ENCODE results near the gene TXK. TPM values are rescaled to one million over a fixed set of nuclear protein-coding genes. Genes with fewer than 3 reads are reported as not detected.

Gene TXK
- total RNA-seq, 1 donor from 2014 or later = 0.36 TPM

GRCh38 chr4:48051078-48051477 is 83.0 kb downstream of the TXK start:
- H3K9me3 Mint-ChIP-seq (ENCODE audit: unreplicated experiment) = no peaks in the 10 kb centered on the region

DNA sequence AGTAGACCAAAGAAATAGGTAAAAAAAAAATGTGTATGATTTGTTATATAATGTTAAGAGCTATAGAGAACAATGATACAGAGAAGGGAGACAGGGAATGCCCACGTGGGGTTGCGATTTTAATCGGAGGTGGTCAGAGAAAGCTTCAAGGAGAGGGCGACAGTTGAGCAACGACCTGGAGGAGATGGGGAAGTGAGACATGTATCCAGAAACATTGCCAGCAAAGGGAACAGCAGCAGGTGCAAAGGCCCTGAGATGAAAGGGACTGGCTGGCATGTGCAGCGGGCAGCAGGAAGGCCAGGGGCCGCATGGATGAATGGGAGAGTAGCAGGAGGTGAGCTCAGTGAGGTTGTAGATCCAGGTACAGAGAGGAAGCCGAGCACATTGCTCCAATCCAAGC is 84.6 kb downstream of the TXK start:
- TF ChIP-seq, protein P1, sequence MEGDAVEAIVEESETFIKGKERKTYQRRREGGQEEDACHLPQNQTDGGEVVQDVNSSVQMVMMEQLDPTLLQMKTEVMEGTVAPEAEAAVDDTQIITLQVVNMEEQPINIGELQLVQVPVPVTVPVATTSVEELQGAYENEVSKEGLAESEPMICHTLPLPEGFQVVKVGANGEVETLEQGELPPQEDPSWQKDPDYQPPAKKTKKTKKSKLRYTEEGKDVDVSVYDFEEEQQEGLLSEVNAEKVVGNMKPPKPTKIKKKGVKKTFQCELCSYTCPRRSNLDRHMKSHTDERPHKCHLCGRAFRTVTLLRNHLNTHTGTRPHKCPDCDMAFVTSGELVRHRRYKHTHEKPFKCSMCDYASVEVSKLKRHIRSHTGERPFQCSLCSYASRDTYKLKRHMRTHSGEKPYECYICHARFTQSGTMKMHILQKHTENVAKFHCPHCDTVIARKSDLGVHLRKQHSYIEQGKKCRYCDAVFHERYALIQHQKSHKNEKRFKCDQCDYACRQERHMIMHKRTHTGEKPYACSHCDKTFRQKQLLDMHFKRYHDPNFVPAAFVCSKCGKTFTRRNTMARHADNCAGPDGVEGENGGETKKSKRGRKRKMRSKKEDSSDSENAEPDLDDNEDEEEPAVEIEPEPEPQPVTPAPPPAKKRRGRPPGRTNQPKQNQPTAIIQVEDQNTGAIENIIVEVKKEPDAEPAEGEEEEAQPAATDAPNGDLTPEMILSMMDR (IDR thresholded peaks at IDR 0.05; ENCODE audit: unreplicated experiment) = no peak
- Mint-ChIP-seq H3K9me3 (ENCODE audit: unreplicated experiment) (no peaks in the 10 kb centered on the region), H3K4me3 (ENCODE audit: unreplicated experiment) (no peak overlapping the region), H3K27me3 (ENCODE audit: unreplicated experiment) (peaks cover 2% of the 10 kb centered on the region), H3K36me3 (ENCODE audit: low read depth, unreplicated experiment) (no peaks in the 10 kb centered on the region), H3K27ac (ENCODE audit: unreplicated experiment) (no peak overlapping the region), H3K4me1 (ENCODE audit: unreplicated experiment) (peaks cover 9% of the 10 kb centered on the region)
- DNase-seq (ENCODE audit: low spot score) = no peak

More at GRCh38 chr4:48051078-48051477, 83.0 kb downstream of the TXK start:
- peaks cover 2% of the 10 kb centered on the region for H3K27me3 Mint-ChIP-seq (ENCODE audit: unreplicated experiment)
- no peak overlapping the region for H3K27ac Mint-ChIP-seq (ENCODE audit: unreplicated experiment)
- H3K4me1 Mint-ChIP-seq (ENCODE audit: unreplicated experiment) = peaks cover 9% of the 10 kb centered on the region
- DNase-seq (ENCODE audit: low spot score) = no peak
- TF ChIP-seq, protein P1 (IDR thresholded peaks at IDR 0.05; ENCODE audit: unreplicated experiment) = no peak
- H3K36me3 Mint-ChIP-seq (ENCODE audit: low read depth, unreplicated experiment) = no peaks in the 10 kb centered on the region
- no peak overlapping the region for H3K4me3 Mint-ChIP-seq (ENCODE audit: unreplicated experiment)

DNA sequence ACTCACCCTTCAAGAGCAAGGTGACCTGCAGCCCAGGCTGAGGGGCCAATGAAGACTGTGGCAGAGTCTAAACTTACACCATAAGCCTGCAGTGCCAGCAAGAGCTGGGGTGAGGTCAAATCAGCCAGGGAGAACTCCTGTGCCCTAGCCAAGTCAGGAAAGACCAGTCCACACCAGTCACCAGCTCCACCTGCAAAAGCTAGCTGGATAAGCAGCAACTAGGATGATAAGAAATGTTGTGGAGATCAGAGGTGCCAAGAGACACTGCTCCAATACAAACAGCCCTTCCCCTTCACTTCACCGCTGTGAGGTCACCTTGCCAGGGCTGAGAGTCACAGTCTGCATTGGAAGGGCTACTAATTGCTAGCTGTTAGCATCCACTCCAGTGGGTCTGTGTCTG is 86.2 kb downstream of the TXK start:
- TF ChIP-seq, protein P1 (IDR thresholded peaks at IDR 0.05; ENCODE audit: unreplicated experiment) = no peak
- no peak overlapping the region for H3K27ac Mint-ChIP-seq (ENCODE audit: unreplicated experiment)
- H3K4me1 Mint-ChIP-seq (ENCODE audit: unreplicated experiment) = peaks cover 9% of the 10 kb centered on the region
- no peak for DNase-seq (ENCODE audit: low spot score)
- no peaks in the 10 kb centered on the region for H3K9me3 Mint-ChIP-seq (ENCODE audit: unreplicated experiment)
- H3K27me3 Mint-ChIP-seq (ENCODE audit: unreplicated experiment) = peaks cover 2% of the 10 kb centered on the region
- H3K36me3 Mint-ChIP-seq (ENCODE audit: low read depth, unreplicated experiment) = no peaks in the 10 kb centered on the region
- no peak overlapping the region for H3K4me3 Mint-ChIP-seq (ENCODE audit: unreplicated experiment)

GRCh38 chr4:48047421-48047844 is 86.6 kb downstream of the TXK start:
- no peaks in the 10 kb centered on the region for H3K36me3 Mint-ChIP-seq (ENCODE audit: low read depth, unreplicated experiment)
- peaks cover 9% of the 10 kb centered on the region for H3K4me1 Mint-ChIP-seq (ENCODE audit: unreplicated experiment)
- H3K4me3 Mint-ChIP-seq (ENCODE audit: unreplicated experiment) = no peak overlapping the region
- H3K27ac Mint-ChIP-seq (ENCODE audit: unreplicated experiment) = no peak overlapping the region
- peaks cover 2% of the 10 kb centered on the region for H3K27me3 Mint-ChIP-seq (ENCODE audit: unreplicated experiment)
- DNase-seq (ENCODE audit: low spot score) = no peak
- TF ChIP-seq, protein P1 (IDR thresholded peaks at IDR 0.05; ENCODE audit: unreplicated experiment) = no peak
- no peaks in the 10 kb centered on the region for H3K9me3 Mint-ChIP-seq (ENCODE audit: unreplicated experiment)

- TF ChIP-seq, protein P1 (IDR thresholded peaks at IDR 0.05; ENCODE audit: unreplicated experiment) = no peak
- no peak for DNase-seq (ENCODE audit: low spot score)
- Mint-ChIP-seq H3K4me3 (ENCODE audit: unreplicated experiment) (no peak overlapping the region), H3K27ac (ENCODE audit: unreplicated experiment) (no peak overlapping the region), H3K27me3 (ENCODE audit: unreplicated experiment) (peaks cover 2% of the 10 kb centered on the region), H3K36me3 (ENCODE audit: low read depth, unreplicated experiment) (no peaks in the 10 kb centered on the region), H3K4me1 (ENCODE audit: unreplicated experiment) (peaks cover 9% of the 10 kb centered on the region), H3K9me3 (ENCODE audit: unreplicated experiment) (no peaks in the 10 kb centered on the region)
These were observed 88.0 kb downstream of the TXK start for GRCh38 chr4:48046059-48046458.
